HUDEP-2 (cell line): ENCODE measurements around the gene PLXND1.
A peak's percentile ranks its signal among the peaks of the same experiment; 100 is the strongest.
"Not testable (repeated sequence)": the region's sequence is repeated elsewhere in the genome, so short reads cannot be mapped to it uniquely, and the experiment has no call there.

Experiments used
- DNase-seq, 76 experiments: peaks; one replicate each; lab custom pipeline; 2025; ENCODE audit not compliant: unreplicated experiment in 76 of 76; lab: John Stamatoyannopoulos, UW

Gene PLXND1

DNA sequence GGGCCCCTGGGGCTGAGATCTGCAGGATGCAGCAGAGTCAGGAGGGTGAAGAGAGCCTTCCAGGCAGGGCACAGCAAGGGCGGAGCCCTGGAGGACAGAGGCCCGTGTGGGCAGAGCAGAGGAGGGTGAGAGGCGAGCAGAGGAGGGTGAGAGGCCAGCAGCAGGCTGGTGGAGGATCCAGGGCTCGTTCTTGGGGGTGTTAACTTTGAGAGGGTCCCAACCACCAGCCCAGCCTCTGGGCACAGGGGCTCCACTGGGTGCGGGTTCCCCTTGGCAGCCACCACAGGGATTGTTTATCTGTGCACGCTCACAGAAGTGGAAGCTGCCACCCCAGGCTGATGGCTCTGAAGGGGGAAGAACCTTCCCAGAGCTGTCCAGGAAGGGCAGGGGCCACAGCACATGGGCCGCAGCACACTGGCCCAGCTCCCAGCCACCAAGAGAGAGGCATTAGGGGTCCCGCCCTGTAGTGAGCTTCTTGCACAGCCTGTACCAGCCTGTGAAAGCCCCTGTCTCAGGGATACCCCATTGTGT lies 9.3 kb upstream of the PLXND1 start:
- peak in 43 of 76 experiments; percentile 6 to 60 (median 32) for DNase-seq

DNA sequence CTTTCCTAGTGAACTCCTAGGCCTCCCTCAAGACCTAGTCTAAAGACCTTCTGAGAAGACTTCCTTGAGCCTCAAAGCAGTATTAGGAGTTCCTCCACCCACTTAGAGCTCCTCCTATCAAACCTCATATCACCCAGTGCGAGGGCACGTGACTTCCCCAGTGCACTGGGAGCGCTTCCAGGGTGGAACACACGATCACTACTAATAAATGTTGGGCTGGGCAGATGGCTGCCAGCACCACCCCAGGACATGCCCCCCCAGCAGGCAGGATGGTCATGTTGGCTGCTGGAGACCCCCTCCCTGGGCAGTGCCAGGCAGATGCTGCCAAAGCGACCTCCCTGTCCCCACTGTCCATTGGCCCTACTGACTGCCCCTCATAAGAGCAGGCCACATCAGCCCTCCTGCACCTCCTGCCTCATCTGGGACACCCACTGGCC lies 8.5 kb upstream of the PLXND1 start:
- DNase-seq = peak in 75 of 76 experiments; percentile 20 to 89 (median 71)

DNA sequence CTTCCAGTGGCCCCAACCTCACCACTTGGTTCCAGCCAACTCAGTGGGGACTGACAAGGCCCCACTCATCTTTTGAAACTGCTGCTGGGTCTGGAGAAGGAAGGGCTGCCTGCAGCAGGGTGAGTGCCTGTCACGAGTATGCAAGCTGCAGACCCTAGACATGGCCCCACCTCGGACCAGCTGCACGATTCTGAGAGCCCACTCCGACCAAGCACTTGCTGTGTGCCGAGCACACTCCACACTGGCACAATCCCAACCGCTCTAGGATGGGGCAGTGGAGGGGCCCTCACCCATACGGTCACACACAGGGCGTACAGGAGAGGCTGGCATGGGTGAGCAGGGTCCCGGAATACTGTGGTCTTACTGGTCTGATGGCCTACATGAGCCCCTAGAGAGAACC lies 8.0 kb upstream of the PLXND1 start:
- no peak for DNase-seq

DNA sequence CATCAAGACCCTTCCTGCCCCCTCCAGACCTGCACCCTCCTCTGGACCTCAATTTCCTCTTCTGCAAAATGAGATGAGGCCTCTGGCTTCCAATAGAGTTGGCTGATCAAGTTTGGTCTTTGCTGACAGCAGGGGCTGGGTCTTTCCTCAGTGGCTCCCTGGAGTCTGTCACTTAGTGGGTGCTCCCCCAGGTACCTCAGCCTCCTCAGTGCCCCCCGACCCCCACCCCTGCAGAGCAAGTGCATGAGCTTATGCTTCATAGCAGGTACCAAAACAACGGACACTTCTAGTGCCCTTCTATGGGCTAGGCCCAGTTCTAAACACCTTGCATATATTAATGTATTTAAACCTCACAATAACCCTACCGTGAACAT lies 6.9 kb upstream of the PLXND1 start:
- no peak for DNase-seq

DNA sequence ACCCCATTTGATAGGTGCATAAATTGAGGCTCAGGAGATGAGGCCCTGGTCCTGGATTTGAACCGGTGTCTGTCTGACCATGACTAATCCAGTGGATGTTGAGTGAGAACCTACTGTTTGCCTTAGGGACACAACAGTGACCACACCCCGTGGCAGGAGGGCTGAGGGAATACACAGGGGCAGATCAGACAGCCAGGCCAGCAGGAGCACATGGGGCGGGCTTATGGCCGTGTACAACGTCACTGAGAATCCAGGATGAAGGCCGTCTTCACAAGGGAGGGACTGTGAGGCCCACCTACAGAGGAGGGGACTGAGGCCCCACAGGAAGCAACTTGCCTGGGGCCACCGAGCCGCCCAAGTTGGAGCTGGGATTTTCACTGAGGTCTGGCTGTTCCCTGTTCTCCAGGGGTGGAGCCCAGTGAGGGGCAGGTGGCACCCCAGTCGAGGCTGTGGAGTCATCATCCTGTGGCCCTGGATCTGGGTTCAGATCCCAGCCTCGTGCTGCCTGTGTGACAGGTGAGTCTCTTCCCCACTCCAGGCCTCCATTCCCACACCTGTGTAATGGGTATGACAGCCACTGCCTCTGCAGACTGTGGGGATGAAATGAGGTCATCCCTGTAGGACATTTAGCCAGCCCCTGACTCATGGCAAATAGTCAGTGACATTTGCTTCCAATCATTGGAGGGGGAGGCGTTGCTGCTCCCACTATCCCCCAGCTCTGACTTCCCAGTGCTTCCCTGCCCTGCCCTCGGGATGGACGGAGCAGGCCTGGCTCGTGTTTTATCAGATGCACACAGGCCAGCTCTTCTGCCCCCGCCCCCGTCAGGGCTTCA lies 6.3 kb upstream of the PLXND1 start:
- peak in 6 of 76 experiments; percentile 5 to 23 (median 14) for DNase-seq

DNA sequence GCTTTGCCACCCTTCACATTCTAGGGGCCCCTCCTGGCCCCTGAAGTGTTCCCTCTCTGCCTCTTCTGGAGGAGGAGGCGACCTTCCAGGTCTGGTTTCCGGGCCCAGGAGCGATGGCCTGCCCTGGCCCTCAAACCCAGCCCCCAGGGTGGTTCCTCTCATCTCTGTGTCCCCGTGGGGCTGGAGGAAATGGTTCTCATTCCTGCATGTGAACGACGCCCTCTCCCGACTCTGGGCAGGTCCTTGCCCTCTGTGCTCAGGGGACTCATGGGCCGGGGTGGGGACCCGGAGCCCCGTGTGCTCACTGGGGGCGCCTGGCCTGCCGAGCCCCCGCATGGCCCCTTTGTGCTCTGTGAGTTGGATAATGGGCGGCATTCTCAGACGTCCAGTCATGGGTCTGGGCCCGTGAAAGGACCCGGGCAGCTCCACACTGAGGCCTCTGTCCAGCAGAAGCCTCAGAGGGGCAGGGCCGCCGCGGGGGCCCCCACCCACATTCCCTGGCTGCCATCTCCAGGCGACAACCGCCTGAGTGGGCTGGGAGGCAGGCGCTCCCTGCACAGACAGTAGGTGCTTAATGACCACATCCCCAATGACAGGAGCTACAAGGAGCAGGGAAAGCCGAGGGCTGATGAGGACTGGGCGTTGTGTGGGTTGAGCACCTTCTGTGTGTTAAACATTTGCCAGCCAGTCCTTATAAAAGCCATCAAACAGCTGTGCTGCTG lies 5.5 kb upstream of the PLXND1 start:
- DNase-seq = no peak

DNA sequence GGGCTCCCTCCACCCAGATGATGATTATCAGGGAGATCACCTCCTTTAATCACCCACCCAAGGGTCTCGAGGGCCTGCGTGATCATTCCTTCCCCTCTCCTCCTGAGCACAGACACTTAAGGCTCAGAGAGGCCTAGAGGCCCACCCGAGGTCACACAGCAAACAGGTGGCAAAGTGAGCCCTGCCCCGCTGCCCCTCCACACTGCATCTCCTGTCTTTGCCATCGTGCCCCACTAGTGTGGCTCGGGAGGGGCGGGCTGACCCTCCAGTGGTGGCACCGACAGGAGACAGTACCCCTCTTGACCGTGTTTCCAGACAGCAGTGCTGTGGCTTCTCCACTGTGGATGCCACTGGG lies 4.9 kb upstream of the PLXND1 start:
- DNase-seq = no peak

DNA sequence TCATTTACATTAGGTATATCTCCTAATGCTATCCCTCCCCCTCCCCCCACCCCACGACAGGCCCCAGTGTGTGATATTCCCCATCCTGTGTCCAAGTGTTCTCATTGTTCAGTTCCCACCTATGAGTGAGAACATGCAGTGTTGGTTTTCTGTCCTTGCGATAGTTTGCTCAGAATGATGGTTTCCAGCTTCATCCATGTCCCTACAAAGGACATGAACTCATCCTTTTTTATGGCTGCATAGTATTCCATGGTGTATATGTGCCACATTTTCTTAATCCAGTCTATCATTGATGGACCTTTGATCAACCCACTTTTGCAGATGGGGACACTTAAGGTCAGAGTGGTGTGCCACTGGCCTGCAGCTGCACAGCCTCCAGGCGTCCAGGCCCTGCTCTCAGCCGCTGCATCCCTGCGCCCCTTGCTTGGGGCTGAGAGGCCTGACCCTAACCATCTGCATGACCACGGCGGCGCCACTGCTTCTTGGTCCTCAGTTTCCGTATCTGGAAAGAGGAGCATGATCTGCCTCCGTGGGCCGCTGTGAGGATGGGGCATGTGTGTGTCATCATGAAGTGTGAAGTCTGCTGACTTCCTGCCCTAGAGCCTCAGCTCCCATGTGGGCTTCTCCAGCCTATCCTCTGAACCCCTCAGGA lies 4.4 kb upstream of the PLXND1 start:
- not testable (repeated sequence) for DNase-seq

DNA sequence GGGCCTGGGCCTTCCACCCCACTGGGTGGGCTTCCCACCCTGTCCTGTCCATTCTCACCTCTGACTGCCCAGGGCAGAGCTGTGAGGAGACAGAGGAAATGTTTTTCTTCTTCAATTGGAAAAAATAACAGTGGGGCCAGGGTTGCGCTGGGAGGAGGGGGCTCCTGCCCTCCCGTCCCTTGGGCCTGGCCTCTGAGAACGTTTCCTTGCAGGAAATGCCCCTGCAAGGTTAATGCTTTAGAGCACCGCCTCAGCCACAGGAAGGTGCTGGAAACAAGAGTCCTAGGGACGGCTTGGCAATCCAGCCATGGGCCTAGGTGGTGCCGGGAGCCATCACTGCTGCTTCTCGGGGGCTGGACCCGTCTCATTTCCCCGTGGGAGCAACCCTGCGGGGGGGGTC lies 3.8 kb upstream of the PLXND1 start:
- no peak for DNase-seq

DNA sequence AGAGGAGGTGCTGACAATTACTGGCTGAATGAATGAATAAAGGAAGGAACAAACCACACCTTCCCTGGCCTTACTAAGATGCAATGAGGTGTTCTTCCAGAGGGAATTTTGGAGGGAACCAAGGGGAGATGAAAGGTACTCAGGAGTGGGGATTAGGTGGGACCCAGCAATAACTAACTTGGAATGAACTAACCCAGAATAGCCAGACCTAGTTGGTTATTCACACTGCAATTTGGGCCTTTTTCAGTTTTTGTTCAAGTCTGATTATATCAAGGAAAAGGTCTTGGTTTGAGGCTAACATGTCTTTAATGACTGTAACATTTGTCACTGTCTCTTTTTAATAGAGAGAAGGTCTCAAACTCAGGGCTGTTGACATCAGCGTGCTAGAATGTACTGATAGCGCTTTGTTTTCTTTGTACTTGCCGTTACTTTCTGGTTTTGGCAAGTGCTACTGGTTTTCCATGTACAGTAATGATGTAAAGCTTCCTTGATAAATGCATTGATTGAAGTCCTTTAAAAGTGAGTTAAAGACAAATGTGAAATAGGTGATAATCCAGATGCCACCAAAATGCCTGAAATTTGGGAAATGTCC lies 3.2 kb upstream of the PLXND1 start:
- peak in 10 of 76 experiments; percentile 5 to 54 (median 27) for DNase-seq

DNA sequence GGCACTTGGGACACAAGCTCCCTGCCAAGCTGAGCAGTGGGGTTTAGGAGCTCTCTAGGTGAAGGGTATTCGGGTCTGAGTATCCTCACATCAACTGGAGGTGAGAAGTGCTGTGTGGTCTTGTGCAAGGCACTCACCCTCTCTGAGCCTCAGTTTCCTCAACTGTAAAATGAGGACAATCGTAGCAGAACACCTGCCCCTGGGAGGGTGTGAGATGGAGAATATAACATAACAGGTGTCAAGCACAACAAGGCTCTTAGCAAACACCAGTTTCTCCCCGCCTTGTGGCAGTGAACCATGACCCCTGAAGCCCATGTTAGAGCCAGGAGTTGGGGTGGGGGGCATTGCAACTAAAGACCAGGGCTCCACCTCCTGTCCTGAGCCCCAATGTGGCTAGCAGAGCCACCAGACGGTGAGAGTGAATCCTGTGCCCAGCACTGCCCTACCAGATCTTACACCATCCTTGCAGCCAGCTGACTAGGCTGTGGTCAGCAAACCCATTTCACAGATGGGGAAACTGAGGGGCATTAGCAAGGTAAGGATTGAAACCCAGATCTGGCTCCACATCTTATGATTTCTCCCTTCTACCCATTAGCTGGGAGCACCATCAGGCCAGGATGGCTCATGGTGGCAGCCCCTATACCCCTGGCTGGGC lies 2.6 kb upstream of the PLXND1 start:
- peak in 1 of 76 experiments; percentile 13 for DNase-seq

DNA sequence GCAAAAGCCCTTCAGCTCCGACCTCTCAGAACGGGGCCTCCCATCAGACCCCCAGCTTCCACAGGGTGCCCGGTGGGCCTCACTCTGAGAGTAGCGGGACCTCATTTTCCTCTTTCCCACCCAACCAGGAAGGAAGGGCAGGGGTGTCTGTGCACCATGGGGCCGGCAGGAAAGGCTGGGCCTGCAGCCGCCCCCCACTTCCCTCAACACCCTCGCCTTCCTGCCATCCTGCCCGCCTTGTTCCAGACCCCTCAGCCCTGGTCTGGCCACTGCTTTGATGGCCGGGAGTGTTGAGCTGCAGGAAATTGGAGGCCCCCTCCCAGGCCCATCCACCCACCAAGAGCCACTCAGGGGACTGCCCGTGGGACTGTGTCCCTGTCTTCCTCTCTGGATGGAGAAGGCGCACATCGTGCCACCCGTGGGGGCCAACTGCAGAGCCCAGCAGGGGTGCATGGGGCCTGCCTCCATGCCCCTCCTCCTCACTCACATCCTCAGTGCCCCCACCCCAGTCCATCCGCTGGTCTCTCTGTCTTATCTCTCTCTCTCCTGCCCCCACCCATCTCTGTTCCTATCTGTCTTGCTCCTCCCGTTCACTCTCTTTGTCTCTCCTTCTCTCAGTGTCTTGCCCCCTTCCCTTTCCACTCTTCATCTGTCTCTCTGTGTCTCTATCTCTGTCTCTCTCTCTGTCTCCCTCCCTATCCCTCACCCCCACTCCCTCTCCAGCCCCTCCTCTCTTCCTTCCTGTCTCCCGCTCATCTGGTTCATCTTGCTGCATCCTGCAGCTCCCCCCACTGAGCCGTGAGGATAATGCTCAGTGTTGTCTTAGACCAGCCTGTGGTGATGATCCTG lies 1.8 kb upstream of the PLXND1 start:
- DNase-seq = peak in 46 of 76 experiments; percentile 4 to 69 (median 33)

DNA sequence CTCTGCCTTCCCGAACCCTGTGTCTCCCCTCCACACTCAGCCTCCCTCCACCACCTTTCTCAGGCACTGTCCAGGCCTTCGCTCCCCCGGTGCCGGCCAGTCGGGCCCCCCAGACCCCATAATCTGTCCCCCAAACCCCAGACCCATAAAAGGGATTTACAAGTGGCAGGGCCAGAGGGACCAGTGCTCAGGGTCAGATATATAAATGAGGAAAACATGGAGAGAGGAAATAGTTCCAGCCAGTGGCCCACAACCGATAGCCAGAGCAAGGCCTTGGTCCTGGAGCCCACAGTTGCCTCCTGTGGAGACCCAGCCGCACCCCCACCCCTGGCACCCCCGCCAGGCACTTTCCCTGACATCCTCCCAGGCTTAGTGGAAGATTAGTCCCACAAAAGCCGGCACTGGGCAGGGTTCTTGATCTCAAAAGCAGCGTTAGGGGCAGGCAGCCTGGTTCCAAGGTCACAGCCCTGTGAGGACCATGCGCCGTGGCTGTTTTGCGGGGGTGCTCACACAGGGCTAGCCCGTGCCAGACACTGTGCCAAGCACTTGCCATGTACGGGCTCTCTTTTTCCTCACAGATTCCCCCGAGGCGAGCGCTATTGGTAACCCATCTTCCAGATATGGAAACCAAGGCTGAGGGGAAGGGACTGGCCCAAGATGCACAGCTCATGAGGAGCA lies 1.1 kb upstream of the PLXND1 start:
- DNase-seq = peak in 6 of 76 experiments; percentile 18 to 45 (median 43)

DNA sequence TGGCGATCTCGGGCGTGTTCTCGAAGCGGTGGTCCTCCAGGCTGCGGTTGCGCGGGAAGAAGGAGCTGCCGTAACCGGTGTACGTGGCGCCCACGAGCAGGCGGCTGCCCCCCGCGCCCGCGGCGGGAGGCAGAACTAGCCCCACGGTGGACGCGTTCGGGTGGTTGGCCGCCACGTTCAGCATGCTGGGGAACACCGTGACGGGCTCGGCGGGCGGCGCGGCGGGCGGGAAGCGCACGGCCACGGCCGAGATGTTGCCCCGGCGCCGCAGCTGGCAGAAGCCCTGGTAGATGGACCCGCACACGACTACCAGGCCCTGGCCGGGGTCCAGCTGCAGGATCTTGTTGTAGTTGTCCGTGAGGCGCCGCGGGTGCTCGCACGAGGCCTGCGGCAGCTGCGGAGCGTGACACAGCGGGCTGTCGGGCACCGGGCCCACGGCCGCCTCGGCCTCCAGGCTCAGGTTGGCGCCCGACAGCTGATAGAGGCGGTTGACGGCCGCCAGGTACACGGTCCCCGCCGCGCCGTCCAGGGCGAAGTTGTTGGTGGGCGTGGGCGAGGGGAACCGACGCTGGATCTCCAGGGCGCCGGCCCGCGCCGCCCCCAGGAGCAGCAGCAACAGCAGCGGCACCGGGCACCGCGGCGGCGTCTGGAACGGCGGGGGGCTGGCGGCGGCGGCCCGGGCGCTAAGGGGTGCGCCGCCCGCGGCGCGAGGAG lies 397 bp downstream of the PLXND1 start:
- DNase-seq = peak in 29 of 76 experiments; percentile 6 to 50 (median 29)

DNA sequence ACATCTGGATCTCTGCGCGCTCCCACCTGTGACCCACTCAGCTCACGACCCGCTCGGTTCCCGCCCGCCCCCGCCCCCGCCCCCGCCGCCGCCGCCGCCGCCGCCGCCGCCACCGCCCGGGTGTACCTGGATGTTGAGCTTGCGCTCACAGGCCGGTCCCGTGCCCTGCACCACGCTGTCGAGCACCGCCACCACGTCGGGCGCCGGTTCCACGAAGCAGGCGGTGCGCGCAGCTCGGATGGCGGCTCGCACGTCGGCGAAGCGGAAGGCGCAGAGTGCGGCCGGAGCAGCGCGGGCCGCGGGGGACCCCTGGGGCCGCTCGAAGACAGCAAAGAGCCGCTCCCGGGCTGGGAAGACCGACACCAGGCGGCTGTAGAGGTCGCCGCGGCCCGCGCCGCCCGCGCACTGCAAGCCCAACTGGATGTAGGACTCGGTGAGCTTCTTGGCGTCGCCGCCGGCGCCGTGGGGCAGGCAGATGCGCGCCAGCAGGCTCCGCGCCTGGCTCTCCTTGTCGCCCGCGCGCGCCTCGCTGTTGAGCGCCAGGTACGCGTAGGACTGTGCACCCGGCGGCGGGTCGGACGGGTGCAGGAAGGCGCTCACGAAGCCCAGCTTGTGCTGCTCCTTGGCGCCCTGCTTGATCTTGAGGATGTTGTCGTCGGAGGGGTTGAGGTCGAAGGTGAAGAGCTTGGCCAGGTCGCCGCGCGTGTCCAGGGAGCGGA lies 1.1 kb downstream of the PLXND1 start:
- peak in 50 of 76 experiments; percentile 4 to 54 (median 32) for DNase-seq

DNA sequence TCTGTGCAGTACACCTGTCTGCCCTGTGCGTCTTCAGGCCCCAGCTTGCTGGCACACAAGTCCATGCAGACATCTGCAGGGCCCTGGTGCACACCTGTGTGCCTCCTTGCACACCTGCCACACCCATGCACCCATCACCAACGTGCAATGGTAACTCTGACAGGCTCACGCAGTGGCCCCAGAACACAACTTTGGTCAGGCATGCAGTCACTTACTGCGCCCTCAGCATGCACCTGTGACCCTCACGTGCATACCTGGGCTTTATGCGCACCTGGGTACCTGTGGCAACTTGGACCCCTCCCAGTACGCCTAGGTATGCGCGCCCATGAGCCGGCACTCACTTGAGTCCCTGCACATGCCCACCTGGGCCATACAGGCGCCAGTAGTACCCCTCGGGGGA lies 1.7 kb downstream of the PLXND1 start:
- DNase-seq = no peak

DNA sequence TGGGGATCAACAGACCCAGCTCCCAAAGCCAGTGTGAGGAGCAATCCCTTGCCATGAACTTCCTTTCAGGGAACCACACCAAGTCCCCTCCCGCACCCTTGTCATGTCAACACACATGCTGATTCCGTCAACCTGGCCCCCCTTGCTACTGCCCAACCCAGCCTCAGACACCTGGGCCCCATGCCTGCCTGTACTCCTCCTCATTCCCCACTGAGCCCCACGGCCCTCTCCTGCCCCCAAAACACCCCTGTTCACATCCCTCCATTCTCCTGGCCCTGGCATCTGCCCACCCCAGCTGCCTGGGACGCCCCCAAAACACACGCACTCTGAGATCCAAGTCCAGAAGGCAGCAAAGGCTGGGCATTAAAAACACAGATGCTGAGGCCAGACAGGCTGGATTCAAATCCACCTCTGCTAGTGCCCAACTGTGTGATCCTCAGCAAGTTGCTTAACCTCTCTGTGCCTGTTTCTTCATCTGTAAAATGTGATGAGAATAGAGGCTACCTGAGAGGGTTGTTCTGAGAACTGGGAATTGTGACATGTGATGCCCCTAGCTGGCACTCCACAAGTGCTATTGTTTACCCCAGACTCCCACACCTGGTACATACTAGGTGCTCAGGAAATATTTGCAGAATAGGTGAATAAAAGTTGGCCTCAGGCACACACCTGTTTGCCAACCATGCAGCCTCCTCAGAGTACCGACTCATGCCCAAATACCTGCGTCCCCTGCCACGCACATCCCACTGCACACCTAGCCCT lies 2.3 kb downstream of the PLXND1 start:
- no peak for DNase-seq
